ENCODE results near the gene ZNF22. TPM values are rescaled to one million over a fixed set of nuclear protein-coding genes. Genes with fewer than 3 reads are reported as not detected.

Gene ZNF22
- total RNA-seq, 1 donor from 2014 or later: 21.6 TPM

- DNase-seq (ENCODE audit: low spot score): no peak
- no peaks in the 10 kb centered on the region for H3K27me3 Mint-ChIP-seq (ENCODE audit: low read depth)
- H3K36me3 Mint-ChIP-seq (ENCODE audit: low read depth): peaks cover 11% of the 10 kb centered on the region
- H3K4me1 Mint-ChIP-seq (ENCODE audit: low read depth): peaks cover 77% of the 10 kb centered on the region
- H3K9me3 Mint-ChIP-seq (ENCODE audit: low read depth): no peaks in the 10 kb centered on the region
- no peak overlapping the region for H3K4me3 Mint-ChIP-seq (ENCODE audit: unreplicated experiment)
- TF ChIP-seq CTCF (IDR thresholded peaks at IDR 0.05): no peak
- peak overlapping the region; percentile 97 for H3K27ac Mint-ChIP-seq (ENCODE audit: unreplicated experiment)
These were observed 14.5 kb upstream of the ZNF22 start for GRCh38 chr10:44986179-44986578.

GRCh38 chr10:44986670-44987069, 14.1 kb upstream of the ZNF22 start:
- H3K4me3 Mint-ChIP-seq (ENCODE audit: unreplicated experiment): no peak overlapping the region
- peaks cover 77% of the 10 kb centered on the region for H3K4me1 Mint-ChIP-seq (ENCODE audit: low read depth)
- H3K9me3 Mint-ChIP-seq (ENCODE audit: low read depth): no peaks in the 10 kb centered on the region
- TF ChIP-seq CTCF (IDR thresholded peaks at IDR 0.05): no peak
- no peak for DNase-seq (ENCODE audit: low spot score)
- H3K27ac Mint-ChIP-seq (ENCODE audit: unreplicated experiment): peak overlapping the region; percentile 97
- H3K27me3 Mint-ChIP-seq (ENCODE audit: low read depth): no peaks in the 10 kb centered on the region
- H3K36me3 Mint-ChIP-seq (ENCODE audit: low read depth): peaks cover 13% of the 10 kb centered on the region

GRCh38 chr10:44988957-44989585, 11.7 kb upstream of the ZNF22 start:
- Mint-ChIP-seq H3K4me1 (ENCODE audit: low read depth) (peaks cover 71% of the 10 kb centered on the region), H3K4me3 (ENCODE audit: unreplicated experiment) (no peak overlapping the region)

GRCh38 chr10:44989597-44990301, 11.0 kb upstream of the ZNF22 start:
- H3K4me1 Mint-ChIP-seq (ENCODE audit: low read depth): peaks cover 71% of the 10 kb centered on the region
- H3K36me3 Mint-ChIP-seq (ENCODE audit: low read depth): peaks cover 17% of the 10 kb centered on the region
- H3K27ac Mint-ChIP-seq (ENCODE audit: unreplicated experiment): peak overlapping the region; percentile 8
- TF ChIP-seq CTCF (IDR thresholded peaks at IDR 0.05): no peak
- H3K4me3 Mint-ChIP-seq (ENCODE audit: unreplicated experiment): no peak overlapping the region
- H3K9me3 Mint-ChIP-seq (ENCODE audit: low read depth): no peaks in the 10 kb centered on the region
- no peaks in the 10 kb centered on the region for H3K27me3 Mint-ChIP-seq (ENCODE audit: low read depth)
- no peak for DNase-seq (ENCODE audit: low spot score)

More at GRCh38 chr10:44988957-44989585, 11.7 kb upstream of the ZNF22 start:
- TF ChIP-seq CTCF (IDR thresholded peaks at IDR 0.05): no peak
- Mint-ChIP-seq H3K27me3 (ENCODE audit: low read depth) (no peaks in the 10 kb centered on the region), H3K9me3 (ENCODE audit: low read depth) (no peaks in the 10 kb centered on the region), H3K27ac (ENCODE audit: unreplicated experiment) (no peak overlapping the region), H3K36me3 (ENCODE audit: low read depth) (peaks cover 17% of the 10 kb centered on the region)
- no peak for DNase-seq (ENCODE audit: low spot score)

- peak; percentile 53 for TF ChIP-seq CTCF (IDR thresholded peaks at IDR 0.05)
- Mint-ChIP-seq H3K27me3 (ENCODE audit: low read depth) (no peaks in the 10 kb centered on the region), H3K27ac (ENCODE audit: unreplicated experiment) (peak overlapping the region; percentile 8), H3K4me3 (ENCODE audit: unreplicated experiment) (no peak overlapping the region), H3K4me1 (ENCODE audit: low read depth) (peaks cover 71% of the 10 kb centered on the region), H3K36me3 (ENCODE audit: low read depth) (peaks cover 17% of the 10 kb centered on the region), H3K9me3 (ENCODE audit: low read depth) (no peaks in the 10 kb centered on the region)
- DNase-seq (ENCODE audit: low spot score): peak; percentile 55
These were observed 10.4 kb upstream of the ZNF22 start for GRCh38 chr10:44990302-44990655.
